ENCODE measurements around the gene ZNF319.

ZNF319 gene

GRCh38 chr16:57977418-57978069 is 22.9 kb downstream of the ZNF319 start:
- DNase-seq (ENCODE audit: low spot score): no peak

GRCh38 chr16:57976331-57976796 is 24.1 kb downstream of the ZNF319 start:
- no peak for DNase-seq (ENCODE audit: low spot score)

- no peak for DNase-seq (ENCODE audit: low spot score)
Observed at GRCh38 chr16:57972306-57972705, 28.2 kb downstream of the ZNF319 start.

GRCh38 chr16:57971848-57972247 is 28.6 kb downstream of the ZNF319 start:
- no peak for DNase-seq (ENCODE audit: low spot score)

GRCh38 chr16:57970970-57971369 is 29.5 kb downstream of the ZNF319 start, which contains the start of gene CNGB1:
Gene CNGB1 (minus strand): TSS chr16:57971128. CDS start chr16:57967286, 3,842 bp downstream.
- DNase-seq (ENCODE audit: low spot score): peak; percentile 33

GRCh38 chr16:57970319-57970718 is 30.2 kb downstream of the ZNF319 start:
- no peak for DNase-seq (ENCODE audit: low spot score)

- DNase-seq (ENCODE audit: low spot score): no peak
Observed at GRCh38 chr16:57969451-57970123, 30.9 kb downstream of the ZNF319 start.

GRCh38 chr16:57967916-57968315 is 32.6 kb downstream of the ZNF319 start:
- DNase-seq (ENCODE audit: low spot score): no peak

- DNase-seq (ENCODE audit: low spot score): no peak
Observed at GRCh38 chr16:57966986-57967385, 33.5 kb downstream of the ZNF319 start.

- DNase-seq (ENCODE audit: low spot score): no peak
Observed at GRCh38 chr16:57966204-57966771, 34.2 kb downstream of the ZNF319 start.

GRCh38 chr16:57964157-57964700 is 36.2 kb downstream of the ZNF319 start:
- no peak for DNase-seq (ENCODE audit: low spot score)

- DNase-seq (ENCODE audit: low spot score): no peak
Observed at GRCh38 chr16:57962756-57963155, 37.7 kb downstream of the ZNF319 start.

GRCh38 chr16:57962046-57962445 is 38.4 kb downstream of the ZNF319 start:
- DNase-seq (ENCODE audit: low spot score): no peak

- no peak for DNase-seq (ENCODE audit: low spot score)
Observed at GRCh38 chr16:57961538-57961937, 38.9 kb downstream of the ZNF319 start.

- DNase-seq (ENCODE audit: low spot score): no peak
Observed at GRCh38 chr16:57960826-57961472, 39.5 kb downstream of the ZNF319 start.

- DNase-seq (ENCODE audit: low spot score): no peak
Observed at GRCh38 chr16:57960310-57960709, 40.2 kb downstream of the ZNF319 start.

- no peak for DNase-seq (ENCODE audit: low spot score)
Observed at GRCh38 chr16:57959804-57960203, 40.7 kb downstream of the ZNF319 start.

- no peak for DNase-seq (ENCODE audit: low spot score)
Observed at GRCh38 chr16:57959121-57959520, 41.4 kb downstream of the ZNF319 start.

GRCh38 chr16:57958544-57958943 is 41.9 kb downstream of the ZNF319 start:
- DNase-seq (ENCODE audit: low spot score): no peak

GRCh38 chr16:57957673-57958392 is 42.6 kb downstream of the ZNF319 start:
- DNase-seq (ENCODE audit: low spot score): no peak

- peak; percentile 56 for DNase-seq (ENCODE audit: low spot score)
Observed at GRCh38 chr16:57956924-57957672, 43.4 kb downstream of the ZNF319 start.
